GM12878 (cell line): ENCODE measurements around the gene ANKRD7. TPM values are rescaled to one million over a fixed set of nuclear protein-coding genes. Genes with fewer than 3 reads are reported as not detected.

ENCODE experiments used
- ATAC-seq: fragments of 200-7000 bp; cut with Tn5 transposase; 3 replicates; pipeline ENCODE4 v1.9.1; 2020; ENCODE audit warnings: mild to moderate bottlenecking, moderate library complexity
- BruUV-seq: library from RNA; stranded (reverse); fragments of 400-500 nt; replicated peaks from 2 replicates; lab custom pipeline; 2021; lab: Mats Ljungman, UMichigan
- CTCF ChIA-PET: fragments of 300-600 bp; sonication (Branson Sonifier 250); formaldehyde crosslinking; extraction: SDS; loops from one replicate; lab custom pipeline; 2021; ENCODE audit warnings: inconsistent platforms; lab: Yijun Ruan, JAX
- POLR2A ChIA-PET: fragments of 350-600 bp; formaldehyde crosslinking; extraction: SDS; loops from one replicate; lab custom pipeline; 2021; ENCODE audit warnings: inconsistent platforms; lab: Charles Lee
- RAD21 ChIA-PET: fragments of 300-600 bp; sonication (Branson Sonifier 250); formaldehyde crosslinking; loops from one replicate; lab custom pipeline; 2023; ENCODE audit warnings: antibody characterized with exemption; ENCODE audit not compliant: unreplicated experiment; lab: Charles Lee
- SMC1A ChIA-PET: fragments of 300-600 bp; sonication (Branson Sonifier 250); formaldehyde crosslinking; loops from one replicate; lab custom pipeline; 2023; ENCODE audit not compliant: unreplicated experiment, uncharacterized antibody; lab: Charles Lee
- DNase-seq: peaks from one replicate; pipeline ENCODE4 v3.0.0-alpha.2; 2011; ENCODE audit warnings: low read depth, low spot score
- FAIRE-seq: peaks from 3 replicates; lab custom pipeline; 2011; peaks lifted over from hg19 to GRCh38; lab: Jason Lieb, UNC
- H2AFZ ChIP-seq: 2 replicates; pipeline ENCODE4 v1.6.0; 2011; ENCODE audit warnings: low read depth, low read length, control low read depth; ENCODE audit not compliant: control insufficient read depth
- H3K27ac ChIP-seq: 2 replicates; pipeline ENCODE4 v1.5.1; 2011; ENCODE audit warnings: control low read depth; ENCODE audit not compliant: control insufficient read depth, insufficient read depth
- H3K27me3 ChIP-seq, 2 experiments: replicated peaks in 1 of 2; 2 replicates each; pipeline versions ENCODE4 v1.6.0 to v1.6.1; 2011; ENCODE audit warnings: low read length in 1 of 2; ENCODE audit not compliant: control insufficient read depth in 2 of 2, insufficient read depth in 2 of 2
- H3K36me3 ChIP-seq, 2 experiments: 2 replicates each; pipeline ENCODE4 v1.5.1; 2011; ENCODE audit warnings: low read length in 1 of 2; ENCODE audit not compliant: control insufficient read depth in 2 of 2, insufficient read depth in 2 of 2
- H3K4me1 ChIP-seq: 2 replicates; pipeline ENCODE4 v1.6.1; 2011; ENCODE audit warnings: mild to moderate bottlenecking, low read length, moderate library complexity, mixed read lengths; ENCODE audit not compliant: control insufficient read depth, insufficient read depth
- H3K4me2 ChIP-seq: 2 replicates; pipeline ENCODE4 v1.6.0; 2011; ENCODE audit warnings: control low read depth; ENCODE audit not compliant: control insufficient read depth, insufficient read depth
- H3K4me3 ChIP-seq: fragments of 200-600 bp; sonication (generic); 2 replicates; pipeline ENCODE4 v1.5.1; 2016
- H3K79me2 ChIP-seq: 2 replicates; pipeline ENCODE4 v1.6.0; 2011; ENCODE audit warnings: low read length; ENCODE audit not compliant: control insufficient read depth, insufficient read depth
- H3K9ac ChIP-seq: 2 replicates; pipeline ENCODE4 v1.8.0; 2011; ENCODE audit warnings: low read length, control low read depth, mixed read lengths; ENCODE audit not compliant: control insufficient read depth, insufficient read depth
- H3K9me3 ChIP-seq: replicated peaks from 3 replicates; pipeline ENCODE4 v1.5.1; 2011; ENCODE audit warnings: mild to moderate bottlenecking, low read length; ENCODE audit not compliant: control insufficient read depth, insufficient read depth
- H4K20me1 ChIP-seq: 2 replicates; pipeline ENCODE4 v1.6.0; 2011; ENCODE audit not compliant: control insufficient read depth, insufficient read depth
- MTA2 ChIP-seq: fragments of 450-650 bp; IDR thresholded peaks from 2 replicates; pipeline ENCODE4 v1.6.1; 2016; ENCODE audit warnings: low read depth, mild to moderate bottlenecking, moderate library complexity
- NR2C2 ChIP-seq: IDR thresholded peaks from 2 replicates; pipeline ENCODE4 v1.6.1; 2011; ENCODE audit warnings: borderline replicate concordance, low read depth; ENCODE audit not compliant: control insufficient read depth, insufficient read length
- RAD21 ChIP-seq: IDR thresholded peaks from 2 replicates; pipeline ENCODE4 v1.6.1; 2011; ENCODE audit warnings: mild to moderate bottlenecking, low read depth, low read length, moderate library complexity; ENCODE audit not compliant: insufficient read depth
- SIN3A ChIP-seq: IDR thresholded peaks from 2 replicates; pipeline ENCODE4 v1.6.1; 2012; ENCODE audit warnings: low read depth, low read length, improper control_type of control experiment
- SMC3 ChIP-seq: IDR thresholded peaks from 2 replicates; pipeline ENCODE4 v1.6.1; 2011; ENCODE audit warnings: low read length, improper control_type of control experiment, borderline replicate concordance
- SPI1 ChIP-seq: IDR thresholded peaks from 2 replicates; pipeline ENCODE4 v1.6.1; 2011; ENCODE audit warnings: low read depth, mild to moderate bottlenecking, low read length, moderate library complexity, borderline replicate concordance; ENCODE audit not compliant: insufficient read depth
- YY1 ChIP-seq: IDR thresholded peaks from 2 replicates; pipeline ENCODE4 v1.6.1; 2011; ENCODE audit warnings: low read depth, mild to moderate bottlenecking, low read length
- WGBS: methylation state at CpG from one replicate; pipeline ENCODE4 v1.1.6; 2016; ENCODE audit warnings: low lambda C conversion rate; ENCODE audit not compliant: insufficient replicate concordance, insufficient coverage; ENCODE audit errors: missing lambda C conversion rate; 5-methylcytosine and 5-hydroxymethylcytosine counted together
- in situ Hi-C: fragments of 300-500 bp; cut with MboI; formaldehyde crosslinking; loops from 9 replicates; pipeline ENCODE4 v1.14.3; 2018; ENCODE audit warnings: mixed read lengths
- intact Hi-C: fragments of 100-400 bp; cut with micrococcal nuclease; formaldehyde crosslinking; loops from one replicate; pipeline ENCODE4 v1.14.2; 2022; ENCODE audit not compliant: unreplicated experiment
- polyA plus RNA-seq, 11 experiments: library from polyadenylated mRNA; depleted of rRNA in 4 of 11; unstranded in 6 of 11; stranded (reverse) in 5 of 11; fragments of >200 nt; fragmentation: Nextera tagmentation in 4 of 11; fragmentation: Illumina TruSeq in 1 of 11; extraction: Ambion mirVana in 4 of 11; extraction: Trizol in 1 of 11; gene quantifications; 1 replicate in 1 of 11; 2 replicates in 10 of 11; pipeline versions ENCODE4 v1.2.1 to v1.2.3, GENCODE V29; 2011 to 2016; ENCODE audit warnings: inconsistent platforms in 2 of 11, missing spikeins in 2 of 11, low read depth in 1 of 11
- total RNA-seq, 4 experiments: library from RNA; depleted of rRNA in 3 of 4; stranded (reverse); fragments of >200 nt in 3 of 4; fragmentation: Illumina TruSeq in 1 of 4; extraction: Trizol in 1 of 4; gene quantifications; 2 replicates each; pipeline versions ENCODE4 v1.2.1 to v1.2.3, GENCODE V29; 2013 to 2021
- TF ChIP-seq, protein P1 (sequence below): IDR thresholded peaks from 2 replicates; pipeline ENCODE4 v1.6.1; 2011; ENCODE audit warnings: mild to moderate bottlenecking, low read depth, low read length, moderate library complexity; ENCODE audit not compliant: insufficient replicate concordance

ANKRD7 gene
- total and polyA plus RNA-seq, 10 of the 15 experiments (the other 5 are each of a cell fraction or from before 2014, with no cell fraction given) = 0.12 to 0.46 (median 0.31) TPM; not detected in 3

- POLR2A ChIA-PET = no interaction called here
Observed at GRCh38 chr7:118252087-118252486, 27.6 kb downstream of the ANKRD7 start.

GRCh38 chr7:118259115-118259514 is 34.6 kb downstream of the ANKRD7 start:
- no peak for DNase-seq
- in situ Hi-C loops (loop anchor here (10.0 kb wide), 1 partner anchor 336 kb away; no protein-coding TSS in a partner anchor), intact Hi-C loops (loop anchor here (1.0 to 5.0 kb wide), 2 partner anchors 331 to 918 kb away; no protein-coding TSS in a partner anchor)
- H3K36me3 ChIP-seq = no peaks in the 10 kb centered on the region
- H3K4me2 ChIP-seq = no peak overlapping the region
- CTCF ChIA-PET = interaction anchor here (1.3 kb wide), 3 partner anchors 11 to 68 kb away, joined by 4 to 5 read pairs (median 4); no protein-coding TSS in a partner anchor
- H3K4me1 ChIP-seq = no peaks in the 10 kb centered on the region
- H3K9ac ChIP-seq = no peak overlapping the region
- SMC1A ChIA-PET = no interaction called here
- WGBS = 64% methylated on average over 2 of the region's 2 CpGs
- no peaks in the 10 kb centered on the region for H3K9me3 ChIP-seq
- POLR2A ChIA-PET = no interaction called here
- no peak overlapping the region for H3K4me3 ChIP-seq
- no TSS peak for BruUV-seq
- H3K27me3 ChIP-seq = no peaks in the 10 kb centered on the region
- no peak for ATAC-seq
- H2AFZ ChIP-seq = no peak overlapping the region
- H3K27ac ChIP-seq = no peak overlapping the region
- no peaks in the 10 kb centered on the region for H4K20me1 ChIP-seq
- peak; percentile 52 for FAIRE-seq
- H3K79me2 ChIP-seq = no peaks in the 10 kb centered on the region
- TF ChIP-seq MTA2 = no peak
- no peak for TF ChIP-seq SIN3A
- TF ChIP-seq RAD21 = peak; percentile 51; the same call in 1 of the 2 replicates
- TF ChIP-seq SMC3 = peak; percentile 49; the same call in 1 of the 2 replicates
- TF ChIP-seq YY1 = no peak
- TF ChIP-seq, protein P1, sequence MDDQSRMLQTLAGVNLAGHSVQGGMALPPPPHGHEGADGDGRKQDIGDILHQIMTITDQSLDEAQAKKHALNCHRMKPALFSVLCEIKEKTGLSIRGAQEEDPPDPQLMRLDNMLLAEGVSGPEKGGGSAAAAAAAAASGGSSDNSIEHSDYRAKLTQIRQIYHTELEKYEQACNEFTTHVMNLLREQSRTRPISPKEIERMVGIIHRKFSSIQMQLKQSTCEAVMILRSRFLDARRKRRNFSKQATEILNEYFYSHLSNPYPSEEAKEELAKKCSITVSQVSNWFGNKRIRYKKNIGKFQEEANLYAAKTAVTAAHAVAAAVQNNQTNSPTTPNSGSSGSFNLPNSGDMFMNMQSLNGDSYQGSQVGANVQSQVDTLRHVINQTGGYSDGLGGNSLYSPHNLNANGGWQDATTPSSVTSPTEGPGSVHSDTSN = no peak
- RAD21 ChIA-PET = no interaction called here

More at GRCh38 chr7:118252087-118252486, 27.6 kb downstream of the ANKRD7 start:
- no peak for DNase-seq
- no peaks in the 10 kb centered on the region for H3K36me3 ChIP-seq
- H4K20me1 ChIP-seq = no peaks in the 10 kb centered on the region
- FAIRE-seq = no peak
- no peak overlapping the region for H3K27ac ChIP-seq
- no peaks in the 10 kb centered on the region for H3K9me3 ChIP-seq
- peak; percentile 53 for ATAC-seq
- in situ Hi-C loops = loop anchor here (10.0 kb wide), 1 partner anchor 343 kb away; no protein-coding TSS in a partner anchor
- TF ChIP-seq NR2C2 (no peak), SPI1 (0 out of 2 replicates have a peak, but pooled peaks have one; percentile 6)
- WGBS = 8% methylated on average over 1 of the region's 1 CpG
- no TSS peak for BruUV-seq
- CTCF ChIA-PET = interaction anchor here (1.0 to 1.6 kb wide), 2 partner anchors 19 to 924 kb away, joined by 3 to 4 read pairs; no protein-coding TSS in a partner anchor
- no peak overlapping the region for H2AFZ ChIP-seq
- no peaks in the 10 kb centered on the region for H3K4me1 ChIP-seq
- SMC1A ChIA-PET = interaction anchor here (1.2 to 1.6 kb wide), 2 partner anchors 9 to 10 kb away, joined by 3 to 4 read pairs; no protein-coding TSS in a partner anchor
- intact Hi-C loops = no loop called here
- RAD21 ChIA-PET = no interaction called here
- no peaks in the 10 kb centered on the region for H3K27me3 ChIP-seq
- H3K79me2 ChIP-seq = no peaks in the 10 kb centered on the region
- H3K4me2 ChIP-seq = no peak overlapping the region
- no peak overlapping the region for H3K4me3 ChIP-seq
- no peak overlapping the region for H3K9ac ChIP-seq
